ENCODE measurements around the gene WEE1. TPM values are rescaled to one million over a fixed set of nuclear protein-coding genes. Genes with fewer than 3 reads are reported as not detected.
A peak's percentile ranks its signal among the peaks of the same experiment; 100 is the strongest.

The WEE1 gene
- total and polyA plus RNA-seq, 2 donors from 2014 or later, result 7.9 to 33.9 TPM

DNA sequence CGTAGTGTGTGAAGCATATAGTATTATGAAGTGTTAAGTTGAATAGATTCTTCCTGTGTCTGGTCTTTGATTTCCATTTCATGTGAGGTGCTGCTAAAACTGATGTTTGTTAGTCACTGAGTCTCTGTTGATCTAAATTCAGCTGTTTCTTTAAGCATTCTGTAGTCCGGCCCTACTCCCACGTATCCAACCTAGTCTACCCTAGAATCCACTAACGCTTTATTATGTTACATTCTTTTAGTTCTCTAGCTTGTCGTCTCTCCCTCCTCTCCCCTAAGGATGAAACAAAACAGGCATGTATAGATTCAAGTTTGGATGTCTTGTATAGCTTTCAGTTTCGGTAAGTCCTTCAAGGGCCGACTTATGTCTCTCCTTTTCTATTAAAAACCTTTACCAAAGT lies 4.1 kb downstream of the WEE1 start:
- Histone ChIP-seq H3K36me3 (ENCODE audit: control insufficient read depth in 2 of 3, insufficient read depth in 3 of 3, low read length in 3 of 3) (peaks cover 3 to 8% (median 8%) of the 10 kb centered on the region in 3 donors), H3K9ac (ENCODE audit: low read length in 3 of 3) (peak overlapping the region in 2 of 3 donors; percentile 17 to 33), H3K27ac (ENCODE audit: low read depth in 2 of 2, low read length in 2 of 2) (peak overlapping the region; percentile 35 to 52), H3K27me3 (ENCODE audit: control insufficient read depth, insufficient read depth, low read length) (no peaks in the 10 kb centered on the region), H3K9me3 (ENCODE audit: control insufficient read depth in 2 of 3, insufficient read depth in 1 of 3, low read length in 3 of 3) (no peaks in the 10 kb centered on the region), H3K4me3 (ENCODE audit: low read length in 3 of 3) (peak overlapping the region; percentile 26 to 82 (median 45)), H3K4me1 (ENCODE audit: control insufficient read depth in 2 of 3, insufficient read depth in 2 of 3, low read depth in 1 of 3, low read length in 3 of 3) (peaks cover 0 to 6% (median 3%) of the 10 kb centered on the region in 3 donors)
- intact Hi-C loops (cut with DNase I), result no loop called here
- TF ChIP-seq CTCF (IDR thresholded peaks at IDR 0.05; ENCODE audit: borderline replicate concordance, extremely low read depth, insufficient read depth), result no peak
- peak in 2 of 5 donors; percentile 41 to 58 for DNase-seq
- no peak for FAIRE-seq

GRCh38 chr11:9580894-9581293 lies 7.4 kb downstream of the WEE1 start:
- H3K36me3 ChIP-seq (ENCODE audit: control insufficient read depth in 2 of 3, insufficient read depth in 3 of 3, low read length in 3 of 3), result peaks cover 5 to 17% (median 14%) of the 10 kb centered on the region in 3 donors
- H3K27me3 ChIP-seq (ENCODE audit: control insufficient read depth, insufficient read depth, low read length), result no peaks in the 10 kb centered on the region
- no peak for TF ChIP-seq CTCF (IDR thresholded peaks at IDR 0.05; ENCODE audit: borderline replicate concordance, extremely low read depth, insufficient read depth)
- peaks cover 0 to 6% (median 2%) of the 10 kb centered on the region in 3 donors for H3K4me1 ChIP-seq (ENCODE audit: control insufficient read depth in 2 of 3, insufficient read depth in 2 of 3, low read depth in 1 of 3, low read length in 3 of 3)
- no peak overlapping the region for H3K4me3 ChIP-seq (ENCODE audit: low read length in 3 of 3)
- no peaks in the 10 kb centered on the region for H3K9me3 ChIP-seq (ENCODE audit: control insufficient read depth in 2 of 3, insufficient read depth in 1 of 3, low read length in 3 of 3)
- H3K27ac ChIP-seq (ENCODE audit: low read depth in 2 of 2, low read length in 2 of 2), result no peak overlapping the region
- no peak for DNase-seq
- no peak for FAIRE-seq
- intact Hi-C loops (cut with DNase I), result no loop called here
- H3K9ac ChIP-seq (ENCODE audit: low read length in 3 of 3), result no peak overlapping the region

DNA sequence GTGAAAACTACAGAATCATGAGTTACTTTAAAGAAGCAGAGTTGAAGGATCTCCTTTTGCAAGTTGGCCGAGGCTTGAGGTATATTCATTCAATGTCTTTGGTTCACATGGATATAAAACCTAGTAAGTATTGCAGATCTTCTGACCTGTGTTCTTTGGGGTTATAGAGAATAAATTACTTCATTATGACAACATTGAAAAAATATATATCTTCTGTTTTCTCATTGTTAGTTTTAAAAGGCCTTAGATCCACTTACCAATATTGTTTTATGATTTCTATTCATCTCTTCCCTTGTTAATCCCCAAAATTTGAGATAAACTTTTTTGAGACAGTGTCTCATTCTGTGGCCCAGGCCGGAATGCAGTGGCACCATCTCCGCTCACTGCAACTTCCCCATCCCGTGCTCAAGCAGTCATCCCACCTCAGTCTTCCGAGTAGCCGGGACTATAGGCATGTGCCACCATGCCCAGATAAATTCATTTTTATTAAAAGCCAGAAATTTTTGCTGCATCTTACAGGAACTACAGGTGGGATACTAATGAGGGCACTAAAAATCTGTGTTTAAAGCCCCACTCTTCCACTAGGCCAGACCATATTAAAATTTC lies 8.2 kb downstream of the WEE1 start:
- intact Hi-C loops (cut with DNase I), result no loop called here
- FAIRE-seq (no peak), DNase-seq (no peak)
- H3K9ac ChIP-seq (ENCODE audit: low read length in 3 of 3), result no peak overlapping the region
- H3K4me1 ChIP-seq (ENCODE audit: control insufficient read depth in 2 of 3, insufficient read depth in 2 of 3, low read depth in 1 of 3, low read length in 3 of 3), result peaks cover 0 to 6% (median 0%) of the 10 kb centered on the region in 3 donors
- H3K9me3 ChIP-seq (ENCODE audit: control insufficient read depth in 2 of 3, insufficient read depth in 1 of 3, low read length in 3 of 3), result no peaks in the 10 kb centered on the region
- H3K4me3 ChIP-seq (ENCODE audit: low read length in 3 of 3), result no peak overlapping the region
- no peaks in the 10 kb centered on the region for H3K27me3 ChIP-seq (ENCODE audit: control insufficient read depth, insufficient read depth, low read length)
- peaks cover 10 to 17% (median 15%) of the 10 kb centered on the region in 3 donors for H3K36me3 ChIP-seq (ENCODE audit: control insufficient read depth in 2 of 3, insufficient read depth in 3 of 3, low read length in 3 of 3)
- no peak for TF ChIP-seq CTCF (IDR thresholded peaks at IDR 0.05; ENCODE audit: borderline replicate concordance, extremely low read depth, insufficient read depth)
- H3K27ac ChIP-seq (ENCODE audit: low read depth in 2 of 2, low read length in 2 of 2), result no peak overlapping the region

All from kidney (tissue), 14 donors.